Endodermal cell (in vitro differentiated cells): ENCODE measurements around the gene SDK1. TPM values are rescaled to one million over a fixed set of nuclear protein-coding genes. Genes with fewer than 3 reads are reported as not detected.
A peak's percentile ranks its signal among the peaks of the same experiment; 100 is the strongest.

ENCODE experiments used
- DNase-seq: peaks from one replicate; pipeline ENCODE4 v3.0.0-alpha.2; 2017
- H3K27ac ChIP-seq: 2 replicates; pipeline ENCODE4 v1.5.1; 2013; ENCODE audit warnings: mild to moderate bottlenecking, low read depth, low read length, moderate library complexity
- H3K27me3 ChIP-seq: 2 replicates; pipeline ENCODE4 v1.6.1; 2013; ENCODE audit warnings: mild to moderate bottlenecking, low read length, moderate library complexity; ENCODE audit not compliant: insufficient read depth, control insufficient read depth, poor library complexity, severe bottlenecking
- H3K36me3 ChIP-seq: 2 replicates; pipeline ENCODE4 v1.7.0; 2013; ENCODE audit warnings: mild to moderate bottlenecking, low read length, moderate library complexity; ENCODE audit not compliant: control insufficient read depth, insufficient read depth
- H3K4me1 ChIP-seq: one replicate; pipeline ENCODE4 v1.7.0; 2013; ENCODE audit warnings: low read length; ENCODE audit not compliant: control insufficient read depth, insufficient read depth
- H3K4me3 ChIP-seq: 2 replicates; pipeline ENCODE4 v1.5.1; 2013; ENCODE audit warnings: mild to moderate bottlenecking, low read length, moderate library complexity
- H3K9ac ChIP-seq: 2 replicates; pipeline ENCODE4 v1.6.1; 2013; ENCODE audit warnings: mild to moderate bottlenecking, low read length, moderate library complexity; ENCODE audit not compliant: poor library complexity, severe bottlenecking; ENCODE audit errors: extremely low read depth
- H3K9me3 ChIP-seq: 2 replicates; pipeline ENCODE4 v1.6.1; 2013; ENCODE audit warnings: mild to moderate bottlenecking, low read length, moderate library complexity; ENCODE audit not compliant: control insufficient read depth
- H3K27ac Mint-ChIP-seq: 2 replicates; pipeline ENCODE4 v1.8.0; 2020; ENCODE audit warnings: mixed read lengths
- H3K27me3 Mint-ChIP-seq: 2 replicates; pipeline ENCODE4 v1.8.0; 2021; ENCODE audit warnings: mild to moderate bottlenecking, mixed read lengths; ENCODE audit not compliant: insufficient read depth
- H3K36me3 Mint-ChIP-seq: 2 replicates; pipeline ENCODE4 v1.8.0; 2020; ENCODE audit warnings: low read depth, mixed read lengths
- H3K4me1 Mint-ChIP-seq: 2 replicates; pipeline ENCODE4 v1.8.0; 2020; ENCODE audit warnings: mixed read lengths
- H3K4me3 Mint-ChIP-seq: 2 replicates; pipeline ENCODE4 v1.8.0; 2020; ENCODE audit warnings: mild to moderate bottlenecking, moderate library complexity, mixed read lengths
- H3K9me3 Mint-ChIP-seq: 2 replicates; pipeline ENCODE4 v1.8.0; 2020; ENCODE audit warnings: mild to moderate bottlenecking, mixed read lengths
- WGBS, 2 experiments: methylation state at CpG; one replicate each; pipeline versions ENCODE4 v1.1.5 to v1.1.7; 2013; ENCODE audit warnings: missing lambda C conversion rate in 2 of 2, mixed read lengths in 1 of 2; ENCODE audit not compliant: insufficient coverage in 1 of 2, insufficient read length in 1 of 2; 5-methylcytosine and 5-hydroxymethylcytosine counted together
- total RNA-seq, 2 donors: library from RNA; stranded (reverse); fragmentation: NEBNext Ultra II Directional in 1 of 2; extraction: Animal tissue kit (Norgen Biotek cat#: 25700) in 1 of 2; gene quantifications; 2 replicates in 1 of 2; 3 replicates in 1 of 2; pipeline ENCODE4 v1.2.1, GENCODE V29; 2021
- TF ChIP-seq, protein P1 (sequence below): fragments of 200-600 bp; sonication (generic); conservative IDR thresholded peaks from 2 replicates; pipeline ENCODE4 v1.5.0; 2021; ENCODE audit warnings: antibody characterized with exemption, mild to moderate bottlenecking

SDK1 gene
- total RNA-seq, 2 donors from 2014 or later, result 22.7 to 23.1 TPM

- Histone ChIP-seq H3K9me3 (no peaks in the 10 kb centered on the region), H3K4me1 (no peaks in the 10 kb centered on the region), H3K36me3 (no peaks in the 10 kb centered on the region), H3K27ac (no peak overlapping the region), H3K27me3 (no peaks in the 10 kb centered on the region), H3K4me3 (no peak overlapping the region), H3K9ac (no peak overlapping the region)
- H3K27me3 Mint-ChIP-seq, result no peaks in the 10 kb centered on the region
- TF ChIP-seq, protein P1, sequence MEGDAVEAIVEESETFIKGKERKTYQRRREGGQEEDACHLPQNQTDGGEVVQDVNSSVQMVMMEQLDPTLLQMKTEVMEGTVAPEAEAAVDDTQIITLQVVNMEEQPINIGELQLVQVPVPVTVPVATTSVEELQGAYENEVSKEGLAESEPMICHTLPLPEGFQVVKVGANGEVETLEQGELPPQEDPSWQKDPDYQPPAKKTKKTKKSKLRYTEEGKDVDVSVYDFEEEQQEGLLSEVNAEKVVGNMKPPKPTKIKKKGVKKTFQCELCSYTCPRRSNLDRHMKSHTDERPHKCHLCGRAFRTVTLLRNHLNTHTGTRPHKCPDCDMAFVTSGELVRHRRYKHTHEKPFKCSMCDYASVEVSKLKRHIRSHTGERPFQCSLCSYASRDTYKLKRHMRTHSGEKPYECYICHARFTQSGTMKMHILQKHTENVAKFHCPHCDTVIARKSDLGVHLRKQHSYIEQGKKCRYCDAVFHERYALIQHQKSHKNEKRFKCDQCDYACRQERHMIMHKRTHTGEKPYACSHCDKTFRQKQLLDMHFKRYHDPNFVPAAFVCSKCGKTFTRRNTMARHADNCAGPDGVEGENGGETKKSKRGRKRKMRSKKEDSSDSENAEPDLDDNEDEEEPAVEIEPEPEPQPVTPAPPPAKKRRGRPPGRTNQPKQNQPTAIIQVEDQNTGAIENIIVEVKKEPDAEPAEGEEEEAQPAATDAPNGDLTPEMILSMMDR, result no peak
- peaks cover 7% of the 10 kb centered on the region for H3K36me3 Mint-ChIP-seq
- 60 to 93% methylated on average over 1 to 7 of the region's 7 CpGs for WGBS, 2 experiments
- no peak overlapping the region for H3K4me3 Mint-ChIP-seq
- peak; percentile 22 for DNase-seq
- peaks cover 13% of the 10 kb centered on the region for H3K4me1 Mint-ChIP-seq
- no peaks in the 10 kb centered on the region for H3K9me3 Mint-ChIP-seq
- peak overlapping the region; percentile 35 for H3K27ac Mint-ChIP-seq
Measured at GRCh38 chr7:4070214-4070613, 769.2 kb downstream of the SDK1 start.

DNA sequence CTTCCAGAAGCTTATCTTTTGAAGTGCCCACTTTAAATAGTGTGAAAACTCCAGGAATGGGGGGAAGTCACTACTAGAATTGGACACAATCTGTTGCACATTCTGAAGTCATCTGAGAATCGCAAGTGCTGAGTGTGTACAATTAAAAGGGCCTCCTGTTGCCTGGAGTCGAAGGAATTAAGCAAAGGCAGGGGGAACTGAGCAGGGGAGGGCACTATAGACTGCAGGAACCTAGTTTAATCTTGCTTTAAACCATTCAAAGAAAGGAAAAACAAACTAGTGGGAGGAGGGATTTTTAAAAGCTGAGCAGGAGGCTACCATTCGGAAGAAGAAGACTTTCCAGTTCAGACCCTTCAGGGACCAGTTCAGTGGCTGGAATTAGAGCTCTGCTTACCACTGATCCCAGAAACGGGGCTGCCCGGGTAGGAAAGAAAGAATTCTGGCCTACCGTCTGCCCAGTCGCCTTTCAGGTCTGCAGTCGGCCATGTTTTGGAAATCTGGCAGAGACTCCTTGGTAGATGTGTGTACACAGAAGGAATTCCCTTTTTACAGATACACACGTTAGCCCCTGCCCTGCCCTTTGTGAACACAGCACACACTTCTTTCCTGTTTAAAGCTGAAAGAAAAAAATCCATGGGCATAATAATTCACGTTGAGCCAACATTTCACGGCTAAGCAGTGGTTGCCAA lies 770.5 kb downstream of the SDK1 start:
- Histone ChIP-seq H3K36me3 (no peaks in the 10 kb centered on the region), H3K4me3 (no peak overlapping the region), H3K27ac (peak overlapping the region; percentile 8), H3K27me3 (no peaks in the 10 kb centered on the region), H3K9me3 (no peaks in the 10 kb centered on the region), H3K4me1 (no peaks in the 10 kb centered on the region), H3K9ac (no peak overlapping the region)
- Mint-ChIP-seq H3K4me1 (peaks cover 13% of the 10 kb centered on the region), H3K9me3 (no peaks in the 10 kb centered on the region), H3K36me3 (peaks cover 7% of the 10 kb centered on the region), H3K4me3 (no peak overlapping the region), H3K27ac (no peak overlapping the region), H3K27me3 (no peaks in the 10 kb centered on the region)
- 91 to 92% methylated on average over 11 of the region's 11 CpGs for WGBS, 2 experiments
- TF ChIP-seq, protein P1, result no peak
- DNase-seq, result peak; percentile 36

GRCh38 chr7:4072161-4072925 lies 771.3 kb downstream of the SDK1 start:
- Histone ChIP-seq H3K27me3 (no peaks in the 10 kb centered on the region), H3K9me3 (no peaks in the 10 kb centered on the region), H3K9ac (no peak overlapping the region), H3K36me3 (no peaks in the 10 kb centered on the region), H3K4me1 (no peaks in the 10 kb centered on the region), H3K4me3 (no peak overlapping the region), H3K27ac (no peak overlapping the region)
- TF ChIP-seq, protein P1, result no peak
- Mint-ChIP-seq H3K4me3 (no peak overlapping the region), H3K36me3 (peaks cover 16% of the 10 kb centered on the region), H3K27ac (no peak overlapping the region), H3K27me3 (no peaks in the 10 kb centered on the region), H3K9me3 (peaks cover 3% of the 10 kb centered on the region), H3K4me1 (peaks cover 13% of the 10 kb centered on the region)
- WGBS, 2 experiments, result 89 to 92% methylated on average over 18 to 20 of the region's 20 CpGs
- DNase-seq, result peak; percentile 29
